IMR-90 (cell line): ENCODE results near the gene HSPB1. TPM values are rescaled to one million over a fixed set of nuclear protein-coding genes. Genes with fewer than 3 reads are reported as not detected.

ENCODE experiments used
- ATAC-seq: fragments of 200-7000 bp; cut with Tn5 transposase; 2 replicates; pipeline ENCODE4 v1.9.1; 2020; ENCODE audit warnings: low read depth, mild to moderate bottlenecking, moderate library complexity
- BruUV-seq: library from RNA; stranded (reverse); fragments of 400-500 nt; replicated peaks from 2 replicates; lab custom pipeline; 2021; lab: Mats Ljungman, UMichigan
- CTCF ChIA-PET: fragments of 300-600 bp; formaldehyde crosslinking; extraction: SDS; loops from one replicate; lab custom pipeline; 2021; ENCODE audit warnings: antibody characterized with exemption; lab: Yijun Ruan, JAX
- POLR2A ChIA-PET: fragments of 300-600 bp; sonication (Branson Sonifier 250); formaldehyde crosslinking; loops from one replicate; lab custom pipeline; 2022; ENCODE audit warnings: antibody characterized with exemption; ENCODE audit not compliant: unreplicated experiment; lab: Charles Lee
- DNase-seq: peaks from one replicate; pipeline ENCODE4 v3.0.0; 2013
- H2AFZ ChIP-seq: replicated peaks from 2 replicates; pipeline ENCODE3; 2013; ENCODE audit warnings: low read length, mild to moderate bottlenecking; ENCODE audit not compliant: poor library complexity
- H2AK5ac ChIP-seq: 2 replicates; pipeline ENCODE4 v1.6.1; 2013; ENCODE audit warnings: low read depth, low read length, inconsistent platforms
- H2AK9ac ChIP-seq: replicated peaks from 2 replicates; pipeline ENCODE3; 2013; ENCODE audit warnings: mild to moderate bottlenecking, low read depth, low read length, moderate library complexity; ENCODE audit not compliant: poor library complexity
- H2BK120ac ChIP-seq: 2 replicates; pipeline ENCODE4 v1.6.1; 2013; ENCODE audit warnings: low read depth, low read length, inconsistent platforms
- H2BK15ac ChIP-seq: 3 replicates; pipeline ENCODE4 v1.6.1; 2013; ENCODE audit warnings: low read depth, low read length, inconsistent platforms
- H2BK20ac ChIP-seq: 2 replicates; pipeline ENCODE4 v1.6.1; 2013; ENCODE audit warnings: low read depth, mild to moderate bottlenecking, inconsistent platforms, low read length, moderate library complexity
- H2BK5ac ChIP-seq: 2 replicates; pipeline ENCODE4 v1.6.1; 2013; ENCODE audit warnings: mild to moderate bottlenecking, low read depth, low read length, inconsistent platforms; ENCODE audit not compliant: poor library complexity, severe bottlenecking
- H3K14ac ChIP-seq: replicated peaks from 2 replicates; pipeline ENCODE4 v1.6.1; 2013; ENCODE audit warnings: low read depth, low read length, inconsistent platforms
- H3K18ac ChIP-seq: 2 replicates; pipeline ENCODE4 v1.6.1; 2013; ENCODE audit warnings: low read depth, low read length, control low read depth
- H3K23ac ChIP-seq: 2 replicates; pipeline ENCODE4 v1.6.1; 2013; ENCODE audit warnings: low read depth, low read length, inconsistent platforms
- H3K27ac ChIP-seq: 2 replicates; pipeline ENCODE4 v1.5.1; 2013; ENCODE audit warnings: mild to moderate bottlenecking, control low read depth, low read length; ENCODE audit not compliant: insufficient read depth
- H3K27me3 ChIP-seq: 2 replicates; pipeline ENCODE4 v1.6.1; 2013; ENCODE audit warnings: low read length; ENCODE audit not compliant: control insufficient read depth, insufficient read depth
- H3K36me3 ChIP-seq: 2 replicates; pipeline ENCODE4 v1.6.1; 2013; ENCODE audit warnings: low read length, mixed read lengths; ENCODE audit not compliant: control insufficient read depth, insufficient read depth
- H3K4ac ChIP-seq: 2 replicates; pipeline ENCODE4 v1.6.1; 2013; ENCODE audit warnings: low read depth, low read length, inconsistent platforms
- H3K4me1 ChIP-seq: 2 replicates; pipeline ENCODE4 v1.6.1; 2013; ENCODE audit warnings: low read length, mixed read lengths; ENCODE audit not compliant: control insufficient read depth, insufficient read depth
- H3K4me2 ChIP-seq: 2 replicates; pipeline ENCODE4 v1.6.1; 2013; ENCODE audit warnings: low read depth, mild to moderate bottlenecking, control low read depth, low read length, moderate library complexity
- H3K4me3 ChIP-seq: 2 replicates; pipeline ENCODE4 v1.5.1; 2013; ENCODE audit warnings: low read depth, mild to moderate bottlenecking, control low read depth, low read length, moderate library complexity; ENCODE audit not compliant: insufficient read depth
- H3K56ac ChIP-seq: 2 replicates; pipeline ENCODE4 v1.6.1; 2013; ENCODE audit warnings: low read length, inconsistent platforms; ENCODE audit not compliant: insufficient read depth; ENCODE audit errors: extremely low read depth
- H3K79me1 ChIP-seq, 2 experiments: 2 replicates each; pipeline ENCODE4 v1.6.1; 2013; ENCODE audit warnings: low read length in 2 of 2, inconsistent platforms in 1 of 2, low read depth in 1 of 2
- H3K9ac ChIP-seq: 2 replicates; pipeline ENCODE4 v1.6.1; 2013; ENCODE audit warnings: low read depth, low read length, control low read depth
- H3K9me1 ChIP-seq: 2 replicates; pipeline ENCODE4 v1.6.1; 2013; ENCODE audit warnings: low read length, inconsistent platforms; ENCODE audit not compliant: insufficient read depth
- H3K9me3 ChIP-seq: 2 replicates; pipeline ENCODE4 v1.6.1; 2013; ENCODE audit warnings: low read length; ENCODE audit not compliant: control insufficient read depth, insufficient read depth
- H4K20me1 ChIP-seq: 2 replicates; pipeline ENCODE4 v1.6.1; 2013; ENCODE audit warnings: low read length, inconsistent platforms; ENCODE audit not compliant: insufficient read depth
- H4K5ac ChIP-seq: 2 replicates; pipeline ENCODE4 v1.6.1; 2013; ENCODE audit warnings: mild to moderate bottlenecking, low read depth, low read length, control low read depth
- H4K8ac ChIP-seq, 2 experiments: 2 replicates each; pipeline ENCODE4 v1.6.1; 2013; ENCODE audit warnings: low read depth in 2 of 2, low read length in 2 of 2, control low read depth in 1 of 2, inconsistent platforms in 1 of 2
- H4K91ac ChIP-seq: 2 replicates; pipeline ENCODE4 v1.6.1; 2013; ENCODE audit warnings: low read depth, low read length, inconsistent platforms; ENCODE audit not compliant: insufficient read depth
- BHLHE40 ChIP-seq: fragments of 150-350 bp; IDR thresholded peaks from 2 replicates; pipeline ENCODE4 v1.6.1; 2016; ENCODE audit warnings: mild to moderate bottlenecking, low read depth, low read length
- MAZ ChIP-seq: IDR thresholded peaks from 2 replicates; pipeline ENCODE4 v1.6.1; 2012; ENCODE audit warnings: low read depth, mild to moderate bottlenecking, low read length, improper control_type of control experiment, moderate library complexity, borderline replicate concordance
- MXI1 ChIP-seq: IDR thresholded peaks from 2 replicates; pipeline ENCODE4 v1.6.1; 2012; ENCODE audit warnings: low read depth, mild to moderate bottlenecking, low read length, moderate library complexity, borderline replicate concordance
- NFE2L2 ChIP-seq: fragments of 150-350 bp; IDR thresholded peaks from 2 replicates; pipeline ENCODE4 v1.6.1; 2016; ENCODE audit warnings: low read depth, mild to moderate bottlenecking, low read length
- RAD21 ChIP-seq: IDR thresholded peaks from 2 replicates; pipeline ENCODE4 v1.6.1; 2012; ENCODE audit warnings: low read length, improper control_type of control experiment
- RCOR1 ChIP-seq: IDR thresholded peaks from 2 replicates; pipeline ENCODE4 v1.6.1; 2012; ENCODE audit warnings: mild to moderate bottlenecking, low read length, improper control_type of control experiment; ENCODE audit not compliant: insufficient replicate concordance
- SMC3 ChIP-seq: fragments of 150-350 bp; IDR thresholded peaks from 2 replicates; pipeline ENCODE4 v1.6.1; 2016; ENCODE audit warnings: low read depth, mild to moderate bottlenecking, antibody characterized with exemption, low read length, moderate library complexity
- WGBS, 2 experiments: methylation state at CpG; one replicate each; pipeline versions ENCODE4 v1.1.5 to v1.1.7; 2013; ENCODE audit warnings: missing lambda C conversion rate in 2 of 2; ENCODE audit not compliant: insufficient read length in 1 of 2; ENCODE audit errors: extremely low coverage in 2 of 2; 5-methylcytosine and 5-hydroxymethylcytosine counted together
- dilution Hi-C: fragments of 300-500 bp; cut with HindIII; formaldehyde crosslinking; loops from one replicate; pipeline ENCODE4 v1.14.3; 2018; ENCODE audit warnings: low sequenced_read_pairs; ENCODE audit not compliant: unreplicated experiment
- in situ Hi-C: fragments of 300-500 bp; cut with MboI; formaldehyde crosslinking; loops from 3 replicates; pipeline ENCODE4 v1.14.3; 2019; ENCODE audit warnings: low sequenced_read_pairs, inconsistent platforms, mixed read lengths
- intact Hi-C: fragments of 100-400 bp; cut with micrococcal nuclease; formaldehyde crosslinking; loops from 2 replicates; pipeline ENCODE4 v1.10.0; 2022
- polyA plus RNA-seq, 3 experiments: library from polyadenylated mRNA; depleted of rRNA; stranded (reverse); fragments of >200 nt; gene quantifications; 2 replicates each; pipeline ENCODE4 v1.2.3, GENCODE V29; 2012; ENCODE audit warnings: low replicate concordance in 1 of 3
- total RNA-seq: library from RNA; depleted of rRNA; stranded (reverse); fragments of >200 nt; gene quantifications from 2 replicates; pipeline ENCODE4 v1.2.3, GENCODE V29; 2012
- TF ChIP-seq, protein P1 (sequence below): fragments of 150-350 bp; IDR thresholded peaks from 2 replicates; pipeline ENCODE4 v1.6.1; 2016; ENCODE audit warnings: low read depth, mild to moderate bottlenecking, low read length, moderate library complexity, borderline replicate concordance
- TF ChIP-seq, protein P2 (sequence below): fragments of 150-350 bp; IDR thresholded peaks from 2 replicates; pipeline ENCODE4 v1.6.1; 2017; ENCODE audit warnings: mild to moderate bottlenecking, antibody characterized with exemption, low read length, low read depth
- TF ChIP-seq, protein P3 (sequence below): conservative IDR thresholded peaks from 2 replicates; pipeline ENCODE4 v1.5.1; 2012; ENCODE audit warnings: mild to moderate bottlenecking, low read depth, low read length, improper control_type of control experiment

The HSPB1 gene
- total and polyA plus RNA-seq, 2 of the 4 experiments (the other 2 are of a cell fraction): 33.2 to 1,363 TPM

DNA sequence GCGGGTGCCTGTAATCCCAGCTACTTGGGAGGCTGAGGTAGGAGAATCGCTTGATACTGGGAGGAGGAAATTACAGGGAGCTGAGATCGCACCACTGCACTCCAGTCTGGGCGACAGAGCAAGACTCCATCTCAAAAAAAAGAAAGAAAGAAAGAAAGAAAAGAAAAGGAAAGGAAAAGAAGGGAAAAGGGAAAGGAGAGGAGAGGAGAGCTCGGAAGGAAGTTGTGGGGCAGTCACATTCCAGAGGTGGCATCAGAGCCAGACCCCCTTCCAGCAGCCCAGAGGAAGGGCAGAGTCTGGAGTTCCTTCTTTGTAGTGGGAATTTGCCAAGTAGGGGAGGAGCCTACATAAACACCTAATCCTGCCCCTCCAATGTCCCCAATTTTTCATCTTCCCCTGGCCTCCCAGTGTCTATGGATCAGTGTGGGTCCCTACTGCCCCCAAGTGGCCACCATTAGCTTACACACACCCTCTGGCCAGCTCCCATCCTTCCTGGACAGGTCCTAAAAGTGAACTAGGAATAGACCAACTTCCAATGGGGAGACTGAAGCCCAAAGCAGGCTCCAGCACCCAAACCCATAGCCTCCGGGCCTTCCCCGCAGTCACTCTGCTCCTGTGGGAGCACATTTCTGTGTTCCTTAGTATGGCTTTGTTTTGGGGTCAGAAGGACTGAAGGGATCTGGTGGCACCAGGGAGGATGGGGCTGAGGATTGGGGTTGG is 39.6 kb upstream of the HSPB1 start:
- dilution Hi-C loops (no loop called here), in situ Hi-C loops (no loop called here)
- ATAC-seq: peak; percentile 92

More for the DNA sequence above, 39.6 kb upstream of the HSPB1 start:
- H2BK20ac ChIP-seq: no peak overlapping the region
- no peaks in the 10 kb centered on the region for H3K9me3 ChIP-seq
- no peak overlapping the region for H2AK5ac ChIP-seq
- H3K23ac ChIP-seq: no peak overlapping the region
- no peak overlapping the region for H2AFZ ChIP-seq
- no peak overlapping the region for H2BK5ac ChIP-seq
- H2BK15ac ChIP-seq: no peak overlapping the region
- no peak for TF ChIP-seq NFE2L2
- TF ChIP-seq RAD21: peak; percentile 78
- TF ChIP-seq, protein P1, sequence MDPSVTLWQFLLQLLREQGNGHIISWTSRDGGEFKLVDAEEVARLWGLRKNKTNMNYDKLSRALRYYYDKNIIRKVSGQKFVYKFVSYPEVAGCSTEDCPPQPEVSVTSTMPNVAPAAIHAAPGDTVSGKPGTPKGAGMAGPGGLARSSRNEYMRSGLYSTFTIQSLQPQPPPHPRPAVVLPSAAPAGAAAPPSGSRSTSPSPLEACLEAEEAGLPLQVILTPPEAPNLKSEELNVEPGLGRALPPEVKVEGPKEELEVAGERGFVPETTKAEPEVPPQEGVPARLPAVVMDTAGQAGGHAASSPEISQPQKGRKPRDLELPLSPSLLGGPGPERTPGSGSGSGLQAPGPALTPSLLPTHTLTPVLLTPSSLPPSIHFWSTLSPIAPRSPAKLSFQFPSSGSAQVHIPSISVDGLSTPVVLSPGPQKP: no peak
- TF ChIP-seq, protein P2, sequence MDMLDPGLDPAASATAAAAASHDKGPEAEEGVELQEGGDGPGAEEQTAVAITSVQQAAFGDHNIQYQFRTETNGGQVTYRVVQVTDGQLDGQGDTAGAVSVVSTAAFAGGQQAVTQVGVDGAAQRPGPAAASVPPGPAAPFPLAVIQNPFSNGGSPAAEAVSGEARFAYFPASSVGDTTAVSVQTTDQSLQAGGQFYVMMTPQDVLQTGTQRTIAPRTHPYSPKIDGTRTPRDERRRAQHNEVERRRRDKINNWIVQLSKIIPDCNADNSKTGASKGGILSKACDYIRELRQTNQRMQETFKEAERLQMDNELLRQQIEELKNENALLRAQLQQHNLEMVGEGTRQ: no peak
- TF ChIP-seq MXI1: no peak
- TF ChIP-seq, protein P3, sequence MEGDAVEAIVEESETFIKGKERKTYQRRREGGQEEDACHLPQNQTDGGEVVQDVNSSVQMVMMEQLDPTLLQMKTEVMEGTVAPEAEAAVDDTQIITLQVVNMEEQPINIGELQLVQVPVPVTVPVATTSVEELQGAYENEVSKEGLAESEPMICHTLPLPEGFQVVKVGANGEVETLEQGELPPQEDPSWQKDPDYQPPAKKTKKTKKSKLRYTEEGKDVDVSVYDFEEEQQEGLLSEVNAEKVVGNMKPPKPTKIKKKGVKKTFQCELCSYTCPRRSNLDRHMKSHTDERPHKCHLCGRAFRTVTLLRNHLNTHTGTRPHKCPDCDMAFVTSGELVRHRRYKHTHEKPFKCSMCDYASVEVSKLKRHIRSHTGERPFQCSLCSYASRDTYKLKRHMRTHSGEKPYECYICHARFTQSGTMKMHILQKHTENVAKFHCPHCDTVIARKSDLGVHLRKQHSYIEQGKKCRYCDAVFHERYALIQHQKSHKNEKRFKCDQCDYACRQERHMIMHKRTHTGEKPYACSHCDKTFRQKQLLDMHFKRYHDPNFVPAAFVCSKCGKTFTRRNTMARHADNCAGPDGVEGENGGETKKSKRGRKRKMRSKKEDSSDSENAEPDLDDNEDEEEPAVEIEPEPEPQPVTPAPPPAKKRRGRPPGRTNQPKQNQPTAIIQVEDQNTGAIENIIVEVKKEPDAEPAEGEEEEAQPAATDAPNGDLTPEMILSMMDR: peak; percentile 81
- no peak for TF ChIP-seq RCOR1
- TF ChIP-seq MAZ: no peak
- TF ChIP-seq SMC3: peak; percentile 68
- no peak for TF ChIP-seq BHLHE40
- H3K79me1 ChIP-seq: no peaks in the 10 kb centered on the region
- no CpG with 5 or more reads among the region's 7 CpGs for WGBS, 2 experiments
- H4K20me1 ChIP-seq: no peaks in the 10 kb centered on the region
- no peak overlapping the region for H3K27ac ChIP-seq
- H3K4me3 ChIP-seq: no peak overlapping the region
- no peak overlapping the region for H4K91ac ChIP-seq
- CTCF ChIA-PET: interaction anchor here (0.6 to 1.8 kb wide), 6 partner anchors 17 to 97 kb away, joined by 3 to 14 read pairs (median 3); no protein-coding TSS in a partner anchor
- no peaks in the 10 kb centered on the region for H3K9me1 ChIP-seq
- peak; percentile 60 for DNase-seq
- H3K14ac ChIP-seq: no peak overlapping the region
- H2BK120ac ChIP-seq: no peak overlapping the region
- no peak overlapping the region for H2AK9ac ChIP-seq
- intact Hi-C loops: loop anchor here (1.0 to 2.0 kb wide), 2 partner anchors 52 to 85 kb away; no protein-coding TSS in a partner anchor
- no peaks in the 10 kb centered on the region for H3K4me1 ChIP-seq
- no peak overlapping the region for H3K9ac ChIP-seq
- no peak overlapping the region for H3K4me2 ChIP-seq
- no peak overlapping the region for H3K18ac ChIP-seq
- H4K8ac ChIP-seq: no peak overlapping the region
- H3K4ac ChIP-seq: no peak overlapping the region
- BruUV-seq: no TSS peak
- H3K27me3 ChIP-seq: peaks cover 33% of the 10 kb centered on the region
- H3K56ac ChIP-seq: no peak overlapping the region
- POLR2A ChIA-PET: interaction anchor here (0.5 to 0.7 kb wide), 2 partner anchors 9 to 30 kb away, joined by 4 to 19 read pairs; no protein-coding TSS in a partner anchor
- H4K5ac ChIP-seq: no peak overlapping the region
- no peaks in the 10 kb centered on the region for H3K36me3 ChIP-seq
